ENCODE results near the gene SNX21.
"Not testable (repeated sequence)": the region's sequence is repeated elsewhere in the genome, so short reads cannot be mapped to it uniquely, and the experiment has no call there.

SNX21 gene

GRCh38 chr20:45833030-45833882 is at the start of gene SNX21:
Gene SNX21 (plus strand): TSS chr20:45833799. CDS start chr20:45833920, 121 bp downstream.
- DNase-seq: no peak

DNA sequence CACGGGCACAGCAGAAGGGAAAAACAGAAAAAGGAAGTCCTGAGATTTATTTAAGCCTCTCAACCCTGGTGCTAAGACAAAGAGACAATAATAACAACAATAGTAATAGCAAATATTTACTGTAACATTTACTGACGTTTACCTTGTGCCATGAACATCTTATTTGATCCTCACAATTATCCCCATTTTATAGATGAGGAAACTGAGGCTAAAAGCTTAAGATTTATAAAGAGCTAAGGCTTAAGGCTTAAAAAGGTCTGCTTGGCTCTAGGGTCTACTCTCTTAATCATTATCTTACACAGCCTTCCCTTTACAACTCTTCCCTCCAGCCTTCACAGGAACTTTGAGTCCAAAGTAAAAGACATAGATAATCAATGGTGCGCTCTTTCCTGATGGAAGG is 45.2 kb upstream of the SNX21 start:
- no peak for DNase-seq

DNA sequence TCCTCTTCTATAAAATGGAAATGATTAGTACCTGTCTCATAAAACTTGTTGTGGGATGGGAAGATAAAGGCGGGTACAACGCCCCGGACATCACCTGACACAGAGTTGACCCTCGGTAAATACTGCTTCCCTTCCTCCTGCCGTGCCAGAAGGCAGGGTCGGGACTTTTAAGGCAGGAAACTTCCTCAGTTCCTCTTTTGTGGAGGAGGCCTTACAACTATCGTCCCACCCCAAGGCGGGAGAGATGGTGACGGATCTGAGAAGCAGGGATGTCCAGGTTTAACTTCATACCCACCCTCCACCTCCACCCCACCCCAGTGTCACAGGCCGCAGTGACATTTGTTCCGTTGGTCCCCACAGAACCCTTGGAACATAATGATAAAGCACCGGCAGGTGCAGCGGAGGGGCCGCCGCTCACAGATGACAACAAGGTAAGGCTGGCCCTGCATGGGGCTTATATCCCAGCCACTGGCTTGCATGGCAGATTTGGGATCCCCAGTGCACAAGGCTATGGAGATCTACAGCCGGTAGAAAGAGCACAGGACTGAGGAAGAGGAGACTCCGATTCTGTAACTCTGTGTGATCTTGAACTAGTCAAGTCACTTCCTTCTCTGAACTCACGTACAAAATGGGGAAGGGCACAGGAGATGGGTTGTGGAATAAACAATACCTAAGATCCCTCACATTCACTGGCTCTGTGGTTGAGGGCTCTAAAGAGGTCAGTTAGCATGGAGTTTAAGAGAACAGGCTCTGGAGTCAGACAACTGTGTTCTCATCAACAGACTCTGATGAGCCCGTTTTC is 41.1 kb upstream of the SNX21 start:
- no peak for DNase-seq

DNA sequence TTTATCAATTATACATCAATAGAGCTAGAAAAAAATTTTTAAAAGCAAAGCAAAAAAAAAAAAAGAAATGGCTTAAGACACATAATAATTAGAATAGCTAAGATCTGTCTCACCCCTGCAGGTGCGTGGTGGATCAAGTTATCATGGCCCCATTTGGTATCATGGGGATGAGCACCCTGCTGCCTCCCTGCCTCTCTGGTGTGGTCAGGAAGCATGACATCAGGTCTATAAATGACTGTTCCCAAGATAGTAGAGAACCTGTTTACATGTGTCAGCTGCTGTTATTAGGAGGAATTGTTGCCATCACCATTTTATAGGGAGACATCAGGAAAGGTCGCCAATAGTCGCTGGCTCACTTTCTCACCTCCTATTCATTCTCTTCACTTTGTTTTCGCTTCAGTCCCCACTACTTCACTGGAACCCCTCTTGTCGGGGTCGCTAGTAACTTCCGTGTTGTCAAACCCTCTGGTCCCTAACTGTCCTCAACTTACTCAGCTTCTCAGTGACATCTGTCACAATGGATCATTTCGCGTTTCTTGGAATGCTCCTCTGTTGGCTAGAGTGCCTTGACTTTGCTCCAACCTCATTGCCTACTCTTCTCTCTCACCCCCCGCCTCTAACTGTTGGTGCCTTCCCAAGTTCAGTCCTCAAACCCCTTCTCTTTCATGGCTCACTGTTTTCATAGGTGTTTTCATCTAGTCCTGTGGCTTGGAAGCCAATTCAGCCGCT is 37.1 kb upstream of the SNX21 start:
- DNase-seq: no peak

GRCh38 chr20:45797510-45797909 is 36.1 kb upstream of the SNX21 start:
- DNase-seq: not testable (repeated sequence)

GRCh38 chr20:45797955-45798354 is 35.6 kb upstream of the SNX21 start:
- not testable (repeated sequence) for DNase-seq

DNA sequence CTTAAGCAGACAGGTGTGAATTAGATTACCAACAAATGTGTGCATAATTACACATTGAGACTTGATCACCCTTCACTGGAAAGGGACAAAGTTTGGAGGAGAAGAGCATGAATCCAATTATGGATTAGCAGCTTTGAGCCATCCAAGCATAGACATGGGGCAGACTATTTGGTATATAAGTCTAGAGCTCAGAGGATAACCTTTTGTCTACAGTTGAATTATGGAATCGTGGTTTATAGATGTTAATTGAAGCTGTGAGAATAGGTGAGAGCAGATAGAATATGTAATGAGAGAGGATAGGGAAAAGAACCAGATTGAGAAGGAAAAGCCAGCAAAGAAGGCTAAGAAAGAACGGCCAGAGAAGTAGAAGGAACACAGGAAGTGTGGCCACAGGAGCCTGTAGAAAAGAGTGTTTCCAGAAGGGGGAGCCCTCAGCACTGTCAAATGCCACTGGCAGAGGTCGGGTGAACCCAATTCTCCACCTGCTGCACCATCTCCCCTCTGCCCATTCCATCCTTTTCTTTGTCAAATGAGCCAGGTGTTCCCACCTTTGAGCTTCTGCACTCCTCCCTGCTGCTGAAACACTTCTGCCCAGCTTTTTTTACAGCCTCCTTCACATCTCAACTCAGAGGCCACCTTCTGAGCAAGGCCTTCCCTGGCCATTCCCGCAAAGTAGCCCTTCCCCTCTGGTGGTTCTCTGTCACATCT is 34.5 kb upstream of the SNX21 start:
- DNase-seq: peak; percentile 58

DNA sequence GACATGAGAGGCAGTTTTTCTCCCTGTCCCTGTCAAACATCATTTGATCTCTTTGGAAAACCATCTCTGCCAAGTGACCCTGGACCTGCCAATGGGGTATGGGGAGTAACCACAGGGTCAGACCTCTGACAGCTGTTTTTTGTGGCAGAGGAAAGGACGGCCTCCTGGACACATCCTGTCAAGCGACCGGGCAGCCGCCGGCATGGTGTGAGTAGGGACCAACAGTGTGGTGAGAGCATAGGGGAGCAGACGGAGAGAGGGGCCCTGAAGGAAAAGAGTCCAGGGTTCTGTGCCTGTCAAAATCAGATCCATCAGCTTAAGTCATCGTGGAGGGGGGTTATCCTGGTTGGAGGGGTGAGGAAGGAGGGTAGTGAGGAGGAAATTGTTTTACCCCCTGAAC is 31.7 kb upstream of the SNX21 start:
- DNase-seq: no peak

DNA sequence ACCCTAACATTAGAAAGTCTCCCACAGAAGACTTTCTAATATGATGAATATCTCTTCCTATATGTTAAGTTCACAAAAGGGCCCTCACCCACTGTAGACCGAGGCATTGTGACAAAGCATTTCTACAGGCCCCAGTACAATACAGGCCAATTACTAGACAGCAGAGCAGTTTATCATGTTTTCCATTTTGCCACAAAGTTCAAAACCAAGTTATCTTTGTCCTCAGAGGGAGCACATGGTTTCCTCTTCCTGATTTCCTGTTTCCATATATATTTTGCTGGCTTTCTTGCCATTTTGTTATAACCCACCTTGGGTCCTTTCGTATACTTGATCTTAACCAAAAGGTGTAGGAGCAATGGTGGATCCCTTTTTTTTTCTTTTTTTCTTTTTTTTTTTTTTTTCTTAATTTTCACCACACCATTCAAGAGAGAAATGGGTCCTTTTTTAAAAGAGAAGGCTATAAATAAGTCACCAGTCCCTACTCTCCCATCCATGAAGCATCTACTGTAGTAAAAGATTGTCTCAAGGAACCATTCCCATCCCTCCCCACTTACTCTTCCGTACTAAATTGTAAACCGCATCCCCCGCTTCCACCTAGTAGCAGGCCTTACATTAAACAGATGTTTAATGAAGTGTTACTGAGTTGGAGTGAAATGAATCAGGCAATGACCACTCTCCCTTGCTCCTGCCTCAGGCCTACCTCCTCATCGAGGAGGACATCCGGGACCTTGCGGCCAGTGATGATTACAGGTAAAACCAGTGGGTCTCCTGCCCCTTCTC is 23.2 kb upstream of the SNX21 start:
- DNase-seq: no peak

DNA sequence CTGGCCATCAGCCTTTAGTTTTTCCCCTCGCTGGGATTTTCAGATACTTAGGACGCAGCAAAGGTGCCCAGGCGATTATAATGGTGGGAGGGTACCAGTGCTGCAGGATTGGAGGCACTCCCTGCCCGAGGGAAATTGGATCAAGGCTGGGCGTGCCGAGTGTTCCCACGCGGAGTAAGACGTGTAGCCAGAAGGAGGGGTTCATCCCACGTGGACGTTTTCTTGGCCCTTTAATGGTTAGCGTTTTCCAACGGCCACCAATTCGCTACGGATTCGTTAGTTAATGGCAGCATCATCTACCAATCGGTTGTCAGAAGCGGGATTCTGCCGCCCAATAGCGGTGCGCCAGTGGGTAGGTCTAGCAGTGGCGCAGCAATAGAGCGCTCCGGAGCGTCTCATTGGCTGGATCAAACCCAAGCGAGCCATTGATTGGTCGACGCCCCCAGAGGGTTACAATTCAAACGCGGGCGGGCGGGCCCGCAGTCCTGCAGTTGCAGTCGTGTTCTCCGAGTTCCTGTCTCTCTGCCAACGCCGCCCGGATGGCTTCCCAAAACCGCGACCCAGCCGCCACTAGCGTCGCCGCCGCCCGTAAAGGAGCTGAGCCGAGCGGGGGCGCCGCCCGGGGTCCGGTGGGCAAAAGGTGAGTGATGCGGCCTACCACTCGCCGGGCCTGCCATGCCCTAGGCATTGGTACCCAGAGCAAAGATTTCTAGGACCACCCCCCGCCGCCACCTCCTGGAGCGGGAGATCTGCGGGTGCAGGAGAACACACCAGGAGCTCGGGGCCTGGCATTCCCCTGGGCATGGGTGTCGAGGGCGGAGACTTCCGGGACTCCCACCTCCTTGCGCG is 21.2 kb upstream of the SNX21 start, which contains the start of gene UBE2C:
Gene UBE2C, plus strand, starts transcription at position 488 of the 849 bp plus-strand sequence. Its CDS starts 52 bp downstream, at position 540.
- DNase-seq: peak; percentile 89

GRCh38 chr20:45813006-45813340 is 20.6 kb upstream of the SNX21 start:
- no peak for DNase-seq

DNA sequence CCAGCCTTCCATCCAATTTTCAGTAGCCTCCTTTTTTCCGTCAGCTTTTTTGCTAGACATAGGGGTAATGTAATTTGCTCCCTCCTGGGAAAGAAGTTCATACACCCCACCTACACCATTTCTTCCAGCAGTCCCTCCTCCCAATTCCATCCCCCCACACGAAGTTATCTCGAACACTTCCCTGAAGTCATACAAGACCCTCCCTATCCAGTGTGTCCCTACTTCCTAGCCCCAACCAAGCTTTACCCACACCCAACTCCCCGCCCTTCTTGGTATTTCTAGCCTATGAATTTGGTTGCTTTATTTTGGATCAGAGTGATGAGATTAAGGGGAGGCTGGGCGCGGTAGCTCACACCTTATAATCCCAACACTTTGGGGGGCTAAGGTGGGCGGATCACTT is 20.1 kb upstream of the SNX21 start:
- no peak for DNase-seq

- no peak for DNase-seq
These were observed 19.3 kb upstream of the SNX21 start for GRCh38 chr20:45814314-45814713.

DNA sequence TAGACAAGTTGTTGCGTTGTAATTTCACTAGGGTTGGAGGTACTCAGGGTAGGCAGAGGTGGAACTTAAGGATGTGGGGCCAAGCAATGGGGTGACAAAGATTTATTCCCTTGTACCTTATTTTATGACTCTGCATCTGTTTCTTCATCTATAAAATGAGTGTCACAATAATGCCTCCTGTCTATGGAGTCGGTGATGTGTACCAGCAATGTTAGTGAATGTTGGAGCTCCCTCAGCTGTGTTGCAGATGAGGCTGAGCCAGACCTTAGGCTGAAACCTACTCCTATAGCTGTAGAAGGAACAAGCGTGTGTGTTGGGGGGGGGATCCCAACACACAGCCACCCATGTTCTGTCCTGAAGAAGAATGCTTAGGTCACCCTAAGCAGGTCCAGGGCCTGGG is 16.6 kb upstream of the SNX21 start:
- DNase-seq: no peak

GRCh38 chr20:45817376-45818194 is 16.0 kb upstream of the SNX21 start:
- DNase-seq: no peak

DNA sequence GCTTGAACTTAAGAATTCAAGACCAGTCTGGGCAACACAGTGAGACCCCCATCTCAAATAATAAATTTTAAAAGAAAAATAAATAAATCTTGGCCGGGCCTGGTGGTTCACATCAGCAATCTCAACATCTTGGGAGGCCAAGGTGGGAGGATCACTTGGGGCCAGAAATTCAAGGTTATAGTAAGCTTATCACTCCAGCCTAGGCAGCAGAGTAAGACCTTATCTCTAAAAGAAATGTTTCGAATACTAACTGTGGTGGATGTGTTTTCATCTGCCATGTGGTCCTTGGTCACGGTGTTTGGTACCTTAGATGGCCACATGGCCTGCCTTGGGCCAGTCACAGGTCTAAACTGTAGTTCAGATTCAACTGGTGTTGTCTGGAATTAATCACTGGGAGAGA is 15.4 kb upstream of the SNX21 start:
- DNase-seq: no peak

DNA sequence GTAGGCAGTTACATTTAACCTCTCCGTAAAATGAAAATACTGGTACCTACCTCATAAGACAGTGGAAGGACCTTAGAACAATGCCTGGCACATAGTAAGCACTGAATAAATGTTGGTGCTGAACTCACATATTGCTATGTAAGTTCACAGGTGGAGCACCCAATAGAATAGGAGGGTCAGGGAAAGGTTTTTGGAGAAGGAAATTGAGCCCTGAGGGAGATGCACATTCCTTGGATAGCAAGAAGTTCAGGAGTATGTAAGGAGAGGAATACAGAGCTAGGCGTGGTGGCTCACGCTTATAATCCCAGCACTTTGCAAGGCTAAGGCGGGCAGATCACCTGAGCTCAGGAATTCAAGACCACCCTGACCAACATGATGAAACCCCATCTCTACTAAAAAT is 14.1 kb upstream of the SNX21 start:
- DNase-seq: no peak

DNA sequence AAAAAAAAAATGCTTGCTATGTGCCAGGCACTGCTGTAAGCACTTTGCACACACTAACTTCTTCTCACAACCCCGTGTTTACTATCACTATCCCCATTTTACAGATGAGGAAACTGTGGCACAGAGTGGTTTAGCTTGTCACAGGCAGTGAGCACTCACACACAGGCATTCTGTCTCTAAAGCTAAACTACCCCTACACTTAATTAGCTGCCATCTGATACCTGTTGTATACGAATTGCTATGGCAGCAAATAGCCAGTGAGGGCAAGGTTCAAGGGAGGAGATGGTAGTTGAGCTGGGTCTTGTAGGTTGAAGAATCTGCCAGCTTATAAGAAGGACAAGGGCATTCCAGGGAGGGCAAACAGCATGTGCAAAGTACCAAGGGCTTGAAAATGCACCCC is 11.7 kb upstream of the SNX21 start:
- DNase-seq: no peak

DNA sequence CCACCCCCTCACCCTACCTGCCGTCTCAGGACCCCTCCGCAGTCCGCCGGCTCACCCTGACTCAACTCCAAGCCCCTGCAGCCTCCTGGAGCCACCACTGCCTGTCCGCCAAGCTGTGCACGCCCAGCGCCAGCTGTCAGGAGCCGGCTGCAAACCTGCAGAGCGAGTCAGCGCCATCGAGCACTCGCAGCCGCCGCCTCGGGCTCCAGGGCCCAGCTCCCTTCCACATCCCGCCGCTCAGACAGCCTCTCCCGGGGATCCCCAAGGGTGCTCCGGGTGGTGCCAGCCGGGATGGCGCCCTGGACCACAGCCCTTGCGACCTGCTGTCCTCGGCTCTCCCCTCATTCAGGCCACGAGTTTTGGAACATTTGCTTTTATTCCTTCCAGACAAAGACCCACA is 10.7 kb upstream of the SNX21 start:
- no peak for DNase-seq

Data from activated CD4-positive, CD25-positive, alpha-beta regulatory T cell treated with anti-CD3 and anti-CD28 coated beads, Interleukin-2, amount 50 U/mL, for 72 hours (primary cell).